GM12864 (cell line): ENCODE data around the gene C9orf40.

Experiments
- DNase-seq: peaks from one replicate; pipeline ENCODE4 v3.0.0-alpha.2; 2011; ENCODE audit warnings: low read depth
- H3K4me3 ChIP-seq: 2 replicates; pipeline ENCODE4 v1.5.1; 2011; ENCODE audit warnings: mild to moderate bottlenecking, low read depth, low read length, control low read depth
- TF ChIP-seq, protein P1 (sequence below): IDR thresholded peaks from 2 replicates; pipeline ENCODE4 v1.5.1; 2011; ENCODE audit warnings: low read depth, mild to moderate bottlenecking, moderate library complexity, low read length, control low read depth, inconsistent platforms; ENCODE audit errors: missing control alignments

The C9orf40 gene

DNA sequence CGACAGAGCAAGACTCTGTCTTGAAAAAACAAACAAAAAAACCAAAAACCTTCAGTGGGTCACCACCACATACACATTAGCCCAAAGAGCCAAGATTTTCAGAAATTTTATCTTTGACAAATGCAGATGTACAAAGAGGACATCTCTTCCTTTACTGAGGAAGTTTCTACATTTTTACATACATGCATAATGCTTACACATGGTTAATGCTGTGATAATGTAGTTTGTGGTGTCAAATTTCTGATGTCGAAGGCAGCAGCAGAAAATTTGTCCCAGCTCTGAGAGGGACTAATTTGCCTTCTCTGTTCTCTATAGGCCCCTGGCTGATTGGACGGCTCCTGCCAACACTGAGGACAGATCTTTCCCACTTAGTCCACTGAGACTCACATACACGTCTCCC is 24.6 kb upstream of the C9orf40 start:
- H3K4me3 ChIP-seq, result no peak overlapping the region

DNA sequence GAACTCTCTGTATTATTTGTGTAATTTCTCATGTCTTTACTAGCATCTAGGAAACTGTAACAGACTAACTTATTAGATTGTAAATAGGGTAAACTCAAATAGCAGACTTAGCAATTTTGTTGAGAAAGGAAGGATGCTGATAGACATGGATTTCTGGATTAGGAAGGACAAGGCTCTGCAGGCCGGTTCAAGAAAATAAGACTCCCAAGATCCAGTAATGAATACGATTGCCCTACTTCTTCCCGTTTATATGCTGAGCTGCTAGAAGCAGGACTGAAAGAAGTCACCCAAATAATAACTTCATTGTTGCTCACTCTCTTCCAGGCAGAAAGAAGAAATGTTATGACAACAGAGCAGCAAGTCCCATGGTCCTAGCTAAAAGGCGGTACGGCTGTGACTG is 22.8 kb upstream of the C9orf40 start:
- no peak for DNase-seq
- TF ChIP-seq, protein P1, sequence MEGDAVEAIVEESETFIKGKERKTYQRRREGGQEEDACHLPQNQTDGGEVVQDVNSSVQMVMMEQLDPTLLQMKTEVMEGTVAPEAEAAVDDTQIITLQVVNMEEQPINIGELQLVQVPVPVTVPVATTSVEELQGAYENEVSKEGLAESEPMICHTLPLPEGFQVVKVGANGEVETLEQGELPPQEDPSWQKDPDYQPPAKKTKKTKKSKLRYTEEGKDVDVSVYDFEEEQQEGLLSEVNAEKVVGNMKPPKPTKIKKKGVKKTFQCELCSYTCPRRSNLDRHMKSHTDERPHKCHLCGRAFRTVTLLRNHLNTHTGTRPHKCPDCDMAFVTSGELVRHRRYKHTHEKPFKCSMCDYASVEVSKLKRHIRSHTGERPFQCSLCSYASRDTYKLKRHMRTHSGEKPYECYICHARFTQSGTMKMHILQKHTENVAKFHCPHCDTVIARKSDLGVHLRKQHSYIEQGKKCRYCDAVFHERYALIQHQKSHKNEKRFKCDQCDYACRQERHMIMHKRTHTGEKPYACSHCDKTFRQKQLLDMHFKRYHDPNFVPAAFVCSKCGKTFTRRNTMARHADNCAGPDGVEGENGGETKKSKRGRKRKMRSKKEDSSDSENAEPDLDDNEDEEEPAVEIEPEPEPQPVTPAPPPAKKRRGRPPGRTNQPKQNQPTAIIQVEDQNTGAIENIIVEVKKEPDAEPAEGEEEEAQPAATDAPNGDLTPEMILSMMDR, result no peak
- H3K4me3 ChIP-seq, result no peak overlapping the region

More for the DNA sequence above, 24.6 kb upstream of the C9orf40 start:
- TF ChIP-seq, protein P1, result no peak
- DNase-seq, result no peak

DNA sequence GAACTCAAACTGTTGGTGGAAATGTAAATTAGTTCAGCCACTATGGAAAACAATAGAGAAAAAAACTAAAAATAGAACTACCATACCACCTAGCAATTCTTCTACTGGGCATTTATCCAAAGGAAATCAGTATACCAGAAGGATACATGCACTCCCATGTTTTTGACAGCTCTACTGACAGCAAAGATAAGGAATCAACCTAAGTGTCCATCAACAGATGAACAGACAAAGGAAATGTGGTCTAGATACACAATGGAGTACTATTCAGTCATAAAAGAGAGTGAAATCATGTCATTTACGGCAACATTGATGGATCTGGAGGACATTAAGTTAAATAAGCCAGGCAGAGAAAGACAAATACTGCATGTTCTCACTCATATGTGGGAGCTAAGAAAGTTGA is 21.8 kb upstream of the C9orf40 start:
- TF ChIP-seq, protein P1, result no peak
- H3K4me3 ChIP-seq, result no peak overlapping the region
- no peak for DNase-seq

DNA sequence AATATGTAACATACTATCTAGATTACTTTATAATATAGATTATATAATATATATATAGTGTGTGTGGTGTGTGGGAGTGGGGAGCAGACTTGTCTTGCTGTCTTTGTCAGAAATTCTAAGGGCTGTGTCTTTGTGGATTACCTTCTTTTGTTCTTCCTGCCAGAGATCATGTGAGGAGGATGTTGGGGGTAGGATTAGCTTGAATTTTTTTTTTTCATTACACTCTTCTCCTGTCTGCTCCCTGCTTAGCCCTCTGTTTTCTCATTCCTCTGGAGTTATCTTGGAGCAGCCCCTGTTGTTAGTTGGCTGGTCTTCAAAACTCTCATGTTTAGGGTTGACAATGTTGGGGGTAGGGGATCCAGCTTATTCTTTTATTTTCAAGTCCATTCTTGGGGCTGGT is 21.0 kb upstream of the C9orf40 start:
- DNase-seq, result no peak
- TF ChIP-seq, protein P1, result no peak
- no peak overlapping the region for H3K4me3 ChIP-seq

DNA sequence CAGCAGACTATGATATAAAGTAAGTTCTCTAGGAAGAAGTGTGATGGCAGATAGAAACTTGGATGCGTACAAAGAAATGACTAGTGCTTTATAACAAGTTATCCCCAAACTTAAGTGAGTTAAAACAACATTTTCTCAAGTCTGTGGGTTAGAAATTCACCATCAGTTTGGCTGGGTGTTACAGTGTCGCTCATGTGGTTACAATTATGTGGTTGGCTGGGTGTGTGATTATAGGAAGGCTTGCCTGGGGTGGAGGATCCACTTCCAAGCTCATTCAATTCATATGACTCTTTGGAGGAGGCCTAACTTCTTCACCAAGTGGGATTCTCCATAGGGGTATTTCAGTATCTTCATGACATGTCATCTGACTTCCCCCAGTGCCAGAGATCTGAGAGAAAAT is 10.3 kb upstream of the C9orf40 start:
- TF ChIP-seq, protein P1, result no peak
- no peak overlapping the region for H3K4me3 ChIP-seq
- no peak for DNase-seq

DNA sequence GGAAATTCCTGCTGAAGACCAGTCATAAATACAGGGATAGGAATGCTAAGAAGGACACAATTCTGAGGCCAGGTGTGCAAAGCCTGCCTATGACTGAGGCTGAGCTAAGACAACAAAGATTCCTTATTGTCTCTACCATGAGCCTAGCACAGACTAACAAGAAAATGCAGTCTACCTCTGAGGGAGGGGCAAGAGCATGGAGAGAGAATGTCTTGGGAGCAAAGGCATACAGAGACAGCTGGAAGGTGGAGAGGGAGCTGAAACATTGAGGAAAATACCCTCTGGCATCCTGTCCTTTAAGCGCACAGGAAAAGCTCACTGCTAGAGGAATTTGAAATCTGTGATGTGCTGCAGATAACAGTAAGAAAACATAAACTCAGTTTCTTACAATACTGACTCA is 8.8 kb upstream of the C9orf40 start:
- no peak for DNase-seq
- H3K4me3 ChIP-seq, result no peak overlapping the region
- TF ChIP-seq, protein P1, result no peak

DNA sequence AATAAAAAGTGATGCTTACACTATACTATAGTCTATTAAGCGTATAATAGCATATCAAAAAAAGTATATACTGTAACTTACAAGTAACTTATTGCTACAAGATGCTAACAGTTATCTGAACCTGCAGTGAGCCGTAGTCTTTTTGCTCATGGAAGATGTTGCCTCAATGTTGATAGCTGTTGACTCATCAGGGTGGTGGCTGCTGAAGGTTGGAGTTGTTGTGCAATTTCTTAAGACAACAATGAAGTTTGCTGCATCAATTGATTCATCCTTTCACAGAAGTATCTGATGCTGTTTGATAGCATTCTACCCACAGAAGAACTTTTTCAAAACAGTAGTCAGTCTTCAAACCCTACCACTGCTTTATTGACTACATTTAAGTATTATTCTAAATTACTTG is 7.8 kb upstream of the C9orf40 start:
- no peak overlapping the region for H3K4me3 ChIP-seq
- TF ChIP-seq, protein P1, result no peak
- no peak for DNase-seq
